ENCODE measurements around the gene VRK1.

- TF ChIP-seq, protein P1, sequence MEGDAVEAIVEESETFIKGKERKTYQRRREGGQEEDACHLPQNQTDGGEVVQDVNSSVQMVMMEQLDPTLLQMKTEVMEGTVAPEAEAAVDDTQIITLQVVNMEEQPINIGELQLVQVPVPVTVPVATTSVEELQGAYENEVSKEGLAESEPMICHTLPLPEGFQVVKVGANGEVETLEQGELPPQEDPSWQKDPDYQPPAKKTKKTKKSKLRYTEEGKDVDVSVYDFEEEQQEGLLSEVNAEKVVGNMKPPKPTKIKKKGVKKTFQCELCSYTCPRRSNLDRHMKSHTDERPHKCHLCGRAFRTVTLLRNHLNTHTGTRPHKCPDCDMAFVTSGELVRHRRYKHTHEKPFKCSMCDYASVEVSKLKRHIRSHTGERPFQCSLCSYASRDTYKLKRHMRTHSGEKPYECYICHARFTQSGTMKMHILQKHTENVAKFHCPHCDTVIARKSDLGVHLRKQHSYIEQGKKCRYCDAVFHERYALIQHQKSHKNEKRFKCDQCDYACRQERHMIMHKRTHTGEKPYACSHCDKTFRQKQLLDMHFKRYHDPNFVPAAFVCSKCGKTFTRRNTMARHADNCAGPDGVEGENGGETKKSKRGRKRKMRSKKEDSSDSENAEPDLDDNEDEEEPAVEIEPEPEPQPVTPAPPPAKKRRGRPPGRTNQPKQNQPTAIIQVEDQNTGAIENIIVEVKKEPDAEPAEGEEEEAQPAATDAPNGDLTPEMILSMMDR (IDR thresholded peaks at IDR 0.05): no peak
- TF ChIP-seq EP300 (IDR thresholded peaks at IDR 0.05): no peak
- no peak for TF ChIP-seq POLR2A (IDR thresholded peaks at IDR 0.05)
- TF ChIP-seq POLR2AphosphoS5 (IDR thresholded peaks at IDR 0.05): no peak
Observed at GRCh38 chr14:96790186-96790585, 7.0 kb upstream of the VRK1 start.

All from upper lobe of left lung (tissue), 4 donors.